ENCODE measurements around the gene NKAIN2.

DNA sequence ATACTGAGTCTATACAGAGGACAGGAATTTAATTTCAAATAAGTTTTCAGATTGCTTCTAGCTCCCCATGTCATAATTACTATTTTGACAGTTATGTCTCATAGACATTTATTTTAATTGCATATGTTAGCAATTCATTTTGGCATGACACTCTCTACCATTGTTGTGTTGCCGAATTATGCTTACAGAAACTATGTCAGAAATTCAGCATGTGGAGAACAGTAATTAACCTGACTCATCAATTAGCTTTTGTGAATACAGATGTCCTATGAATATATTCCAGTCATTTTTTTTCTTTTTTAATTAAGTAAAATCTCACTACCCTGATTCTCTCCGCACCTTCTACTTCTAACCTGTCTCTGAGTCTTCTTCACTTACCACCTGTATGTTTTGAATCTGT, 105.1 kb downstream of the NKAIN2 start:
- TF ChIP-seq CTCF (IDR thresholded peaks at IDR 0.05; ENCODE audit: low read length): no peak
- no peak for TF ChIP-seq EZH2phosphoT487 (IDR thresholded peaks at IDR 0.05; ENCODE audit: low read length)
- no peak for TF ChIP-seq EZH2 (optimal IDR thresholded peaks at IDR 0.05; ENCODE audit: low read depth, low read length)
